Upper lobe of right lung (tissue), 1 donor: ENCODE data around the gene CREB3. TPM values are rescaled to one million over a fixed set of nuclear protein-coding genes. Genes with fewer than 3 reads are reported as not detected.

ENCODE experiments used
- ATAC-seq: fragments of 200-7000 bp; cut with Tn5 transposase; one replicate; pipeline ENCODE4 v1.9.1; 2020; ENCODE audit warnings: mild to moderate bottlenecking, moderate library complexity
- DNase-seq: peaks from one replicate; pipeline ENCODE4 v3.0.0-alpha.2; 2020
- H3K27ac ChIP-seq: fragments of 200-600 bp; one replicate; pipeline ENCODE4 v1.8.0; 2022
- H3K27me3 ChIP-seq: fragments of 200-600 bp; one replicate; pipeline ENCODE4 v1.8.0; 2022; ENCODE audit warnings: mild to moderate bottlenecking
- H3K36me3 ChIP-seq: fragments of 200-600 bp; one replicate; pipeline ENCODE4 v1.8.0; 2022
- H3K4me1 ChIP-seq: fragments of 200-600 bp; one replicate; pipeline ENCODE4 v1.8.0; 2022
- H3K4me3 ChIP-seq: fragments of 200-600 bp; one replicate; pipeline ENCODE4 v1.8.0; 2022; ENCODE audit warnings: mild to moderate bottlenecking
- H3K9me3 ChIP-seq: fragments of 200-600 bp; one replicate; pipeline ENCODE4 v1.8.0; 2022
- intact Hi-C: fragments of 100-400 bp; cut with DNase I; formaldehyde crosslinking; loops from one replicate; pipeline ENCODE4 v1.11.0; 2022
- total RNA-seq: library from RNA; stranded (reverse); fragmentation: NEBNext Ultra II Directional; extraction: Animal tissue kit (Norgen Biotek cat#: 25700); gene quantifications from one replicate; pipeline ENCODE4 v1.2.1, GENCODE V29; 2021
- TF ChIP-seq, protein P1 (sequence below): fragments of 200-600 bp; IDR thresholded peaks from one replicate; pipeline ENCODE4 v1.8.0; 2022; ENCODE audit warnings: antibody characterized with exemption
- donor health status: DM: no; HTN: yes; CAD: no; lungs with severe emphysema.

CREB3 gene
- total RNA-seq, 1 donor from 2014 or later: 34.9 TPM

DNA sequence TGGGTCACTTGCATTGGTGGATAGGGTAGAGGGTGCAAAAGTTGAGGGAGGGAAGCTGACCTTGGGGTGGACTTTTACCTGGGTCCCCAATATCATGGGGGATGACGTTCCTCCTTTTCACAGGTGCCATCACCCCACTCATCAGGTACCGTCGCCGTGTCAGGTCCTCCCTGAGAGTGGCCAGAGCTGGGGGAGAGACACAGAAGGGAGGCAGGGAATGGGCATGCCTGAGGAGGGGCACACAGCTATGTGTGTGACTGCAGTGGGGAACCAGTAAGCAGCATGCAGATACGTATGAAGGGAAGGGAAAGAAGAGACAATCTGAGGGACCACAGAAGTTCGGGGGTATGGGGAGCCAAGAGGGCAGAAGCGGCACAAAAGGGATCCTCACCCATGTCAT lies 6.5 kb downstream of the CREB3 start:
- Histone ChIP-seq H3K4me1 (peaks cover 2% of the 10 kb centered on the region), H3K27me3 (no peaks in the 10 kb centered on the region), H3K4me3 (no peak overlapping the region), H3K9me3 (no peaks in the 10 kb centered on the region), H3K27ac (no peak overlapping the region), H3K36me3 (peaks cover 100% of the 10 kb centered on the region)
- ATAC-seq (no peak), DNase-seq (no peak)
- TF ChIP-seq, protein P1, sequence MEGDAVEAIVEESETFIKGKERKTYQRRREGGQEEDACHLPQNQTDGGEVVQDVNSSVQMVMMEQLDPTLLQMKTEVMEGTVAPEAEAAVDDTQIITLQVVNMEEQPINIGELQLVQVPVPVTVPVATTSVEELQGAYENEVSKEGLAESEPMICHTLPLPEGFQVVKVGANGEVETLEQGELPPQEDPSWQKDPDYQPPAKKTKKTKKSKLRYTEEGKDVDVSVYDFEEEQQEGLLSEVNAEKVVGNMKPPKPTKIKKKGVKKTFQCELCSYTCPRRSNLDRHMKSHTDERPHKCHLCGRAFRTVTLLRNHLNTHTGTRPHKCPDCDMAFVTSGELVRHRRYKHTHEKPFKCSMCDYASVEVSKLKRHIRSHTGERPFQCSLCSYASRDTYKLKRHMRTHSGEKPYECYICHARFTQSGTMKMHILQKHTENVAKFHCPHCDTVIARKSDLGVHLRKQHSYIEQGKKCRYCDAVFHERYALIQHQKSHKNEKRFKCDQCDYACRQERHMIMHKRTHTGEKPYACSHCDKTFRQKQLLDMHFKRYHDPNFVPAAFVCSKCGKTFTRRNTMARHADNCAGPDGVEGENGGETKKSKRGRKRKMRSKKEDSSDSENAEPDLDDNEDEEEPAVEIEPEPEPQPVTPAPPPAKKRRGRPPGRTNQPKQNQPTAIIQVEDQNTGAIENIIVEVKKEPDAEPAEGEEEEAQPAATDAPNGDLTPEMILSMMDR: no peak
- intact Hi-C loops: no loop called here

- peaks cover 99% of the 10 kb centered on the region for H3K36me3 ChIP-seq
- H3K4me1 ChIP-seq: peaks cover 5% of the 10 kb centered on the region
- H3K27ac ChIP-seq: no peak overlapping the region
- H3K9me3 ChIP-seq: no peaks in the 10 kb centered on the region
- ATAC-seq (no peak), DNase-seq (no peak)
- intact Hi-C loops: no loop called here
- no peak overlapping the region for H3K4me3 ChIP-seq
- no peaks in the 10 kb centered on the region for H3K27me3 ChIP-seq
- TF ChIP-seq, protein P1: no peak
Observed at GRCh38 chr9:35740243-35740642, 7.8 kb downstream of the CREB3 start.

DNA sequence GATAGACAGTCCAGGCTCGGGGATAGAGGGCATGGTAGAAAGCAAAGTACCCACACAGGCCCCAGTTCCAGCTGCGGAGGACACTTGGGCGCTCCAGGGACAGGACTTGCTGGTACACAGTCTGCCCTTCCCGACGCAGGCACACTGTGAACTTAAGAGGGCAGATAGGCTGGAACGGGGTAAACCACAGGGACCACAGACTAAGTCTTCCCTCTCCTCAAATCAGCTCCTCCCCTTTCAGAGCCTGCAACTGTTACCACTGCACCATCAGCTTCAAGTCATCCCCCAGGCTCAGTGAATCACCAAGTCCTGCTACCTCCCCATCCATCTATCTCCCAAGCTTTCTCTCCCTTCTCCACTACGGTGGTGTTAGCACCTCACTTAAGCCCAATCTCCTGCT lies 9.3 kb downstream of the CREB3 start:
- peaks cover 90% of the 10 kb centered on the region for H3K36me3 ChIP-seq
- ATAC-seq (no peak), DNase-seq (no peak)
- no peak overlapping the region for H3K27ac ChIP-seq
- TF ChIP-seq, protein P1: no peak
- no peak overlapping the region for H3K4me3 ChIP-seq
- intact Hi-C loops: no loop called here
- no peaks in the 10 kb centered on the region for H3K9me3 ChIP-seq
- peaks cover 20% of the 10 kb centered on the region for H3K4me1 ChIP-seq
- H3K27me3 ChIP-seq: no peaks in the 10 kb centered on the region

DNA sequence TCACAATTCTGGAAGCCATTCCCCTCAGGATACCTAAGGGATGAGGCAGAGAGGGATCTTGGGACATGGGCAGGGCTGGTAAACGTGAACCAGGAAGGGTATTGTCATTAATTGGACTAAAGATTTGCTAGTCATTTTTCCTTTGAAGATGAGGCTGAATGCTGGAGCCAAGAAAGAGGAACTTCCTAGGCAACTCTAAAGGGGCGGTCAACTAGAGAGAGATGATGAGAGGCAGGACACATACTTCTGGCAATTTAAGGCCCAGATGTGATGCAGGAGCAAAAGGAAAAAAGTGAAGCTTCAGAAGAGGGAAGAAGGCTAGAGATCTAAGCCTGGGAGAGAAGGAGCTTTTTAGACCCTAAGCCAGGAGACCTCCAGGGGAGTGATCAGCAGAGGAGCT lies 11.0 kb downstream of the CREB3 start:
- H3K27ac ChIP-seq: no peak overlapping the region
- intact Hi-C loops: no loop called here

DNA sequence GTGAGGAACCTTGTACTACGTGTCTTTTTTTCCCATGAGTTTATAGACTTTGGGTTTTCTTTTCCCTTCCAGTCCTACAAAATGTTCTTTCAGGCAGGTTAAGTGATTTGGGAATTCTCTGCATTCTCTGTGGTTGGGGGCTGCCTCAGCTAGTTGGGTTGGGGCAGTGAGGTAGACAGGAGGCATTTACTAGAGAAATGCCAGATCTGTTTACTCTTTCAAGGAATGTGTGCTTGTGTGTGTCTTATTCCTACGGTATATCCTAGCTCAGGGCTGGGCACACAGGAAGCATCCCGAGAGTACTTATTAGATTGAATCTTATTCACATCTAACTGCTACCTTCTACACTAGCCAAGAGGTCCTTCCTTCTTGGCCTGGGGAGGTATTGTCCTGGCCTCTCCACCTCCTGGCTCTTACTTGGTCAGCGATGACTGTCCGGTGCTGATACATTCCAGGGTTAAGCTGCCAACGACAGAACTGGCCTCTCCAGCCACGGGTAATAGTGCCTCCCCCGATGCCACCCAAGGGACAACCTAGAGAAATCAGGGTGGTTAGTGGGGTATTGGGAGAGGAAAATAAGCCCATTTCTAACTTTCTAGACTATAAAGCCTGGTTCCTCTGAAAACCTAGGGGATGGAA lies 11.5 kb downstream of the CREB3 start:
- H3K27me3 ChIP-seq: no peaks in the 10 kb centered on the region
- peaks cover 32% of the 10 kb centered on the region for H3K4me1 ChIP-seq
- H3K4me3 ChIP-seq: no peak overlapping the region
- DNase-seq: no peak
- no peak for ATAC-seq
- TF ChIP-seq, protein P1: no peak
- H3K36me3 ChIP-seq: peaks cover 68% of the 10 kb centered on the region
- H3K27ac ChIP-seq: no peak overlapping the region
- intact Hi-C loops: no loop called here
- no peaks in the 10 kb centered on the region for H3K9me3 ChIP-seq

More for the DNA sequence above, 11.0 kb downstream of the CREB3 start:
- ATAC-seq (no peak), DNase-seq (no peak)
- Histone ChIP-seq H3K36me3 (peaks cover 73% of the 10 kb centered on the region), H3K9me3 (no peaks in the 10 kb centered on the region), H3K4me1 (peaks cover 32% of the 10 kb centered on the region), H3K27me3 (no peaks in the 10 kb centered on the region), H3K4me3 (no peak overlapping the region)
- TF ChIP-seq, protein P1: no peak

- no peaks in the 10 kb centered on the region for H3K9me3 ChIP-seq
- H3K4me1 ChIP-seq: peaks cover 40% of the 10 kb centered on the region
- H3K4me3 ChIP-seq: peak overlapping the region; percentile 98
- no peak for DNase-seq
- H3K36me3 ChIP-seq: peaks cover 53% of the 10 kb centered on the region
- H3K27ac ChIP-seq: no peak overlapping the region
- intact Hi-C loops: no loop called here
- ATAC-seq: no peak
- H3K27me3 ChIP-seq: no peaks in the 10 kb centered on the region
- TF ChIP-seq, protein P1: no peak
Observed at GRCh38 chr9:35745569-35745968, 13.1 kb downstream of the CREB3 start.
